K562 (cell line): ENCODE measurements around the gene VAT1L. TPM values are rescaled to one million over a fixed set of nuclear protein-coding genes. Genes with fewer than 3 reads are reported as not detected.
A peak's percentile ranks its signal among the peaks of the same experiment; 100 is the strongest.

Experiments used
- ATAC-seq: fragments of 200-7000 bp; cut with Tn5 transposase; 3 replicates; pipeline ENCODE4 v1.9.1; 2020; ENCODE audit warnings: moderate library complexity
- BruUV-seq: library from RNA; stranded (reverse); fragments of 400-500 nt; replicated peaks from 2 replicates; lab custom pipeline; 2021; lab: Mats Ljungman, UMichigan
- CTCF ChIA-PET: fragments of 300-600 bp; formaldehyde crosslinking; extraction: SDS; loops from one replicate; lab custom pipeline; 2021; ENCODE audit warnings: low intra/inter-chr PET ratio; lab: Yijun Ruan, JAX
- POLR2A ChIA-PET: fragments of 300-600, 350-650 bp; sonication (Branson Sonifier 250); formaldehyde crosslinking; extraction: SDS; loops from one replicate; lab custom pipeline; 2021; ENCODE audit warnings: antibody characterized with exemption, inconsistent platforms; lab: Yijun Ruan, JAX
- DNase-seq, 4 experiments: peaks; one replicate each; pipeline versions ENCODE4 v3.0.0 to v3.0.0-alpha.2; 2011 to 2018; ENCODE audit warnings: low spot score in 3 of 4, mixed read lengths in 3 of 4; ENCODE audit errors: extremely low read depth in 1 of 4
- FAIRE-seq: peaks from 2 replicates; lab custom pipeline; 2011; peaks lifted over from hg19 to GRCh38; lab: Jason Lieb, UNC
- H2AFZ ChIP-seq: 2 replicates; pipeline ENCODE4 v1.6.0; 2011; ENCODE audit warnings: low read depth, low read length, control low read depth, inconsistent platforms
- H3K27ac ChIP-seq: fragments of 200-600 bp; 3 replicates; pipeline ENCODE4 v1.8.0; 2011; ENCODE audit warnings: low read depth, mild to moderate bottlenecking, control low read depth, inconsistent platforms, low read length, moderate library complexity, mixed read lengths; ENCODE audit errors: extremely low read depth
- H3K27me3 ChIP-seq, 2 experiments: fragments of 300-600 bp in 1 of 2; 2 replicates in 1 of 2; 3 replicates in 1 of 2; pipeline versions ENCODE4 v1.6.0 to v1.8.0; 2011; ENCODE audit warnings: inconsistent platforms in 2 of 2, low read length in 2 of 2, mild to moderate bottlenecking in 1 of 2, mixed read lengths in 1 of 2, moderate library complexity in 1 of 2; ENCODE audit not compliant: control insufficient read depth in 2 of 2, insufficient read depth in 2 of 2
- H3K36me3 ChIP-seq: fragments of 300-600 bp; 3 replicates; pipeline ENCODE4 v1.8.0; 2011; ENCODE audit warnings: mild to moderate bottlenecking, low read length, inconsistent platforms; ENCODE audit not compliant: control insufficient read depth, insufficient read depth
- H3K4me1 ChIP-seq, 2 experiments: fragments of 200-600 bp in 1 of 2; replicated peaks in 1 of 2; 2 replicates in 1 of 2; 3 replicates in 1 of 2; pipeline versions ENCODE4 v1.5.1 to v1.8.0; 2011; ENCODE audit warnings: inconsistent platforms in 2 of 2, low read length in 2 of 2, mild to moderate bottlenecking in 1 of 2, mixed read lengths in 1 of 2, moderate library complexity in 1 of 2; ENCODE audit not compliant: control insufficient read depth in 2 of 2, insufficient read depth in 2 of 2
- H3K4me2 ChIP-seq: 2 replicates; pipeline ENCODE4 v1.6.1; 2011; ENCODE audit warnings: low read length, control low read depth, inconsistent platforms, mixed read lengths; ENCODE audit not compliant: insufficient read depth
- H3K4me3 ChIP-seq: fragments of 200-600 bp; sonication (generic), shearing (Covaris generic); 2 replicates; pipeline ENCODE4 v1.5.1; 2016; ENCODE audit warnings: control low read depth, inconsistent platforms
- H3K79me2 ChIP-seq: fragments of 200-600 bp; 3 replicates; pipeline ENCODE4 v1.8.0; 2011; ENCODE audit warnings: low read length, inconsistent platforms; ENCODE audit not compliant: control insufficient read depth, insufficient read depth
- H3K9ac ChIP-seq, 2 experiments: 2 replicates each; pipeline versions ENCODE4 v1.6.0 to v1.6.1; 2011; ENCODE audit warnings: low read depth in 2 of 2, low read length in 2 of 2, control low read depth in 1 of 2, inconsistent platforms in 1 of 2, mild to moderate bottlenecking in 1 of 2, mixed read lengths in 1 of 2; ENCODE audit not compliant: insufficient read depth in 1 of 2
- H3K9me1 ChIP-seq: one replicate; pipeline ENCODE4 v1.6.0; 2011; ENCODE audit warnings: inconsistent platforms, mild to moderate bottlenecking, low read length, moderate library complexity; ENCODE audit not compliant: control insufficient read depth, insufficient read depth
- H3K9me3 ChIP-seq: replicated peaks from 2 replicates; pipeline ENCODE4 v1.5.1; 2011; ENCODE audit warnings: low read depth, low read length, inconsistent platforms; ENCODE audit not compliant: control insufficient read depth, insufficient read depth
- H4K20me1 ChIP-seq: replicated peaks from 2 replicates; pipeline ENCODE4 v1.6.1; 2011; ENCODE audit warnings: low read length, inconsistent platforms, mixed read lengths; ENCODE audit not compliant: control insufficient read depth, insufficient read depth
- ATF3 ChIP-seq, 2 experiments: fragments of 450-650 bp in 1 of 2; sonication (generic) in 1 of 2; formaldehyde crosslinking in 1 of 2; IDR thresholded peaks in 1 of 2; conservative IDR thresholded peaks in 1 of 2; 2 replicates each; pipeline versions ENCODE4 v1.6.1 to v1.8.1; 2016 to 2023; ENCODE audit warnings: mild to moderate bottlenecking in 2 of 2, moderate library complexity in 2 of 2, inconsistent platforms in 1 of 2, missing genetic modification reagents in 1 of 2
- HDAC6 ChIP-seq: IDR thresholded peaks from 2 replicates; pipeline ENCODE4 v1.6.1; 2012; ENCODE audit warnings: low read depth, mild to moderate bottlenecking, control low read depth, inconsistent platforms, low read length, moderate library complexity
- NCOA6 ChIP-seq: fragments of 450-650 bp; IDR thresholded peaks from 2 replicates; pipeline ENCODE4 v1.6.1; 2017; ENCODE audit warnings: mild to moderate bottlenecking
- SREBF2 ChIP-seq: sonication (generic); formaldehyde crosslinking; IDR thresholded peaks from 2 replicates; pipeline ENCODE4 v1.4.0; 2020; ENCODE audit warnings: mild to moderate bottlenecking, missing genetic modification reagents
- ZBTB7A ChIP-seq: IDR thresholded peaks from 2 replicates; pipeline ENCODE4 v1.6.1; 2011; ENCODE audit warnings: low read depth, mild to moderate bottlenecking, low read length, moderate library complexity, borderline replicate concordance; ENCODE audit not compliant: control insufficient read depth
- WGBS: fragments of 100-300 bp; shearing (Covaris generic); methylation state at CpG from one replicate; pipeline ENCODE4 v1.1.6; 2016; ENCODE audit warnings: low coverage, mixed read lengths; ENCODE audit not compliant: insufficient coverage; ENCODE audit errors: missing lambda C conversion rate; 5-methylcytosine and 5-hydroxymethylcytosine counted together
- in situ Hi-C: fragments of 300-500 bp; cut with MboI; formaldehyde crosslinking; loops from 4 replicates; pipeline ENCODE4 v1.15.0; 2018; ENCODE audit warnings: inconsistent platforms, mixed read lengths
- intact Hi-C: fragments of 100-400 bp; cut with micrococcal nuclease; formaldehyde crosslinking; loops from 2 replicates; pipeline ENCODE4 v1.14.2; 2022
- polyA plus RNA-seq, 8 experiments: library from polyadenylated mRNA; depleted of rRNA in 4 of 8; stranded (reverse) in 5 of 8; unstranded in 3 of 8; fragments of >200 nt; fragmentation: Nextera tagmentation in 2 of 8; fragmentation: Illumina TruSeq in 1 of 8; extraction: Ambion mirVana in 2 of 8; extraction: Trizol in 1 of 8; gene quantifications; 2 replicates each; pipeline versions ENCODE4 v1.2.1 to v1.2.3, GENCODE V29; 2011 to 2014; ENCODE audit warnings: inconsistent platforms in 1 of 8, missing spikeins in 1 of 8
- total RNA-seq, 7 experiments: library from RNA; depleted of rRNA in 6 of 7; stranded (reverse); fragments of >200 nt in 6 of 7; fragmentation: Illumina TruSeq in 2 of 7; extraction: Trizol in 2 of 7; gene quantifications; 2 replicates each; pipeline versions ENCODE4 v1.2.1 to v1.2.3, GENCODE V29; 2011 to 2021; ENCODE audit warnings: low replicate concordance in 1 of 7

VAT1L gene
- total and polyA plus RNA-seq, 9 of the 15 experiments (the other 6 are each of a cell fraction or from before 2014, with no cell fraction given) = 0.01 TPM; not detected in 8

GRCh38 chr16:77760800-77761199 is 27.6 kb upstream of the VAT1L start:
- ATAC-seq (no peak), DNase-seq (no peak), FAIRE-seq (no peak)
- no peak overlapping the region for H3K4me2 ChIP-seq
- TF ChIP-seq HDAC6 (no peak), ATF3 (IDR thresholded peaks at IDR 0.05) (0 out of 2 replicates have a peak, but pooled peaks have one; percentile 20), ATF3 (CRISPR knock-in tag; conservative IDR thresholded peaks at IDR 0.05) (no peak)
- no peaks in the 10 kb centered on the region for H3K4me1 ChIP-seq
- POLR2A ChIA-PET = interaction anchor here (1.5 kb wide), 1 partner anchor 11 kb away, joined by 3 read pairs; no protein-coding TSS in a partner anchor
- intact Hi-C loops = no loop called here
- no peaks in the 10 kb centered on the region for H4K20me1 ChIP-seq
- H3K9me1 ChIP-seq = no peaks in the 10 kb centered on the region
- H3K36me3 ChIP-seq = no peaks in the 10 kb centered on the region
- no peak overlapping the region for H3K4me3 ChIP-seq
- no peaks in the 10 kb centered on the region for H3K79me2 ChIP-seq
- no peak overlapping the region for H2AFZ ChIP-seq
- no peaks in the 10 kb centered on the region for H3K27me3 ChIP-seq
- no peak overlapping the region for H3K9ac ChIP-seq
- BruUV-seq = no TSS peak
- 0% methylated on average over 1 of the region's 1 CpG for WGBS
- in situ Hi-C loops = no loop called here
- no peaks in the 10 kb centered on the region for H3K9me3 ChIP-seq
- CTCF ChIA-PET = no interaction called here
- no peak overlapping the region for H3K27ac ChIP-seq

GRCh38 chr16:77761204-77761603 is 27.2 kb upstream of the VAT1L start:
- no peak overlapping the region for H3K4me3 ChIP-seq
- no TSS peak for BruUV-seq
- FAIRE-seq (no peak), DNase-seq (no peak), ATAC-seq (no peak)
- no peaks in the 10 kb centered on the region for H3K9me1 ChIP-seq
- ChIA-PET CTCF (no interaction called here), POLR2A (interaction anchor here (1.5 kb wide), 1 partner anchor 11 kb away, joined by 3 read pairs; no protein-coding TSS in a partner anchor)
- H3K4me2 ChIP-seq = no peak overlapping the region
- in situ Hi-C loops = no loop called here
- H4K20me1 ChIP-seq = no peaks in the 10 kb centered on the region
- intact Hi-C loops = no loop called here
- no peaks in the 10 kb centered on the region; a peak in 1 of 5 replicates for H3K27me3 ChIP-seq
- no peak for TF ChIP-seq NCOA6
- TF ChIP-seq ZBTB7A = no peak
- no peak for TF ChIP-seq SREBF2 (CRISPR knock-in tag)
- no peak overlapping the region for H3K9ac ChIP-seq
- H3K27ac ChIP-seq = no peak overlapping the region
- no peaks in the 10 kb centered on the region for H3K9me3 ChIP-seq
- 5% methylated on average over 1 of the region's 1 CpG for WGBS
- H3K36me3 ChIP-seq = no peaks in the 10 kb centered on the region
- no peaks in the 10 kb centered on the region for H3K4me1 ChIP-seq
- no peaks in the 10 kb centered on the region for H3K79me2 ChIP-seq
- H2AFZ ChIP-seq = no peak overlapping the region
